Stimulated activated CD4-positive, alpha-beta T cell treated with anti-CD3 and anti-CD28 coated beads, Interleukin-15, amount 100 ng/mL, for 24 hours (primary cell): ENCODE measurements around the gene CCDC73.
"Not testable (repeated sequence)": the region's sequence is repeated elsewhere in the genome, so short reads cannot be mapped to it uniquely, and the experiment has no call there.

Source experiments
- DNase-seq: peaks from one replicate; pipeline ENCODE4 v3.0.0-alpha.2; 2020

CCDC73 gene

GRCh38 chr11:32792948-32793475 lies 1.4 kb downstream of the CCDC73 start:
- peak; percentile 79 for DNase-seq

GRCh38 chr11:32792111-32792947 lies 2.1 kb downstream of the CCDC73 start:
- no peak for DNase-seq

- DNase-seq, result no peak
These were observed 3.5 kb downstream of the CCDC73 start for GRCh38 chr11:32790916-32791315.

DNA sequence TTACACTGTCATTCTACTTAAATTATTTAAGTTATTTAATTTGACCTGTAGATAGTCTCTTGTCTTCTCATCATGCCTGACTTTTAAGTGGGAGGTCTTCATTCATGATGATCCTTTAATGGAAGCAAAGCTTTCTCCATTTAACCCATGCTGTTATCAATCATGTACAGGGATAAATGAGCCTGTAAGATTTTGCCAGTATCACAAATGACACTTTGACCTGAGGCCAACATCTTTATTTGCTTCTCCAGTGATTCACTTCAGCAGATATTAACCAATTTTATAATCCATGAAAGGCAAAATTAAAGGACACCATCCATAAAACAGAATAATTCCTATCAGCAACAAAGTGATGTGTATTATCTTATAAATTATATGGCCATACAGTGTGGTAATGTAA lies 7.7 kb downstream of the CCDC73 start:
- no peak for DNase-seq

- DNase-seq, result no peak
These were observed 9.2 kb downstream of the CCDC73 start for GRCh38 chr11:32785262-32785661.

- no peak for DNase-seq
These were observed 12.7 kb downstream of the CCDC73 start for GRCh38 chr11:32781721-32782120.

GRCh38 chr11:32780839-32781238 lies 13.6 kb downstream of the CCDC73 start:
- DNase-seq, result not testable (repeated sequence)

GRCh38 chr11:32779136-32779535 lies 15.3 kb downstream of the CCDC73 start:
- no peak for DNase-seq

DNA sequence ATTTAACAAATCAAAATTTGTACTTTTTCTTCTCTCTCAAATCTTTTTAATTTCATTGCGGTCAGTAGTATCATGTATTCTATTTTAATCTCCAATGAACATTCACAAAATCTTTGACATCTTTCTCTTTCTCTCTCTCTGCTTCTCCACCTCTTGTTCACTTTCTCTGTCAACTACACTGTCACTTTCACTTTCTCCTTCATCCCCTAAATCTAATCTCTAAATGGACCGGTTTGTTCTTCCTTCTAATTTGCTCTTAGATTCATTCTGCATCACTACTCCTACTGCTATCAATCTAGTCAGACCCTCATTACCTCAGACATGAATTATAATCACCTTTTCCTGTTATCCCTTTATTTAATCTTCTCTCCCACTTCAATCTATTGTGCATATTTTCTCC lies 18.6 kb downstream of the CCDC73 start:
- no peak for DNase-seq

- DNase-seq, result no peak
These were observed 20.4 kb downstream of the CCDC73 start for GRCh38 chr11:32774081-32774480.

DNA sequence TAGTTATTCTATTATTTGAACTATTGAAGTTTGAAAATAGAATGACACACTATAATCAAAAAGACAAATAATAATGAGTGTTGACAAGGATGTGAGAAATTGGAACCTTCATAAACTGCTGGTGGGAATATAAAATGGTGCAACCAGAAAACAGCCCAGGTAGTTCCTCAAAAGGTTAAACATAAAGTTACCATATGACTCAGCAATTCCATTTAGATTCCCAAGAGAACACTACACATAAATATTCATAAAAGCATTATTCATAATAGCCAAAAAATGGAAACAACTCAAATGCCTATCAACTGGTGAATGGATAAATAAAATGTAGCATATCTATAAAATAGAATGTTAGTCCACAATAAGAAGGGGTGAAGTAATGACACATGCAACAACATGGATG lies 21.7 kb downstream of the CCDC73 start:
- DNase-seq, result no peak

GRCh38 chr11:32761774-32762173 lies 32.7 kb downstream of the CCDC73 start:
- not testable (repeated sequence) for DNase-seq

DNA sequence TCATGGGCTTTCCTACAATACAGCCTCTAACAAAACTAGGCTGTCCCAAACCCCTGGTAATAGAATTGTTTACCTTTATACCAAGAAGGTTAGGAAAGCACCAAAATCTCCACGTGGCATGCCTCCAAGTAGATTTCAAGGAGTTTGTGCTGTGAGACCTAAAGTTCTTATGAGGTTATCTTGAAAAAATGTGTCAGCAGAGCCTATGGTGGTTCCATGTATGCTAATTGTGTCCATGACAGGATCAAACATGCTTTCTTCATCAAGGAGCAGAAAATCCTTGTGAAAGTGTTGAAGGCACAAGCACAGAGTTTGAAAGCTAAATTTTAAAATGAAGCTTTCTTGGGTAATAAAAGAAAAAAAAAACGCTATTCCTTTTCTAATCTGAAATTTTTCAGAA lies 36.2 kb downstream of the CCDC73 start:
- no peak for DNase-seq

GRCh38 chr11:32753181-32753580 lies 41.3 kb downstream of the CCDC73 start:
- not testable (repeated sequence) for DNase-seq

GRCh38 chr11:32752001-32752400 lies 42.5 kb downstream of the CCDC73 start:
- no peak for DNase-seq

DNA sequence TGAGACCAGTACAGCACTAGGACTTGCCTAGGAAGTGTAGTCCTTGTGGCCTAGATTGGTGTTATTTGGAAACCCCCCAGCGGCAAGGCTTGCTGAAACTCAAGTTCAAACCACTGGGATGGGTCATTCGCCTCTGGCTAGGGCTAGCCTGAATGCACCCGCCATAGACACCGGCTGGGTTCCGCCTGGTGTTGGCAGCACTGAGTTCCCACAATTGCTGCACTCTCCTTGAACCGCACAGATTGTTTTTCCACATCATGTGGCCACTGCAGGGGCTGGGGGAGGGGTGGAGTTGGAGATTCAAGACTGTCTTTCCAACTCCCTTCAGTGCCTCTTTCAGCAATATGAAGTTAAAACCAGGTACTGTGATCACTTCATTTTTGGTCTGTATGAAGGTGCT lies 43.1 kb downstream of the CCDC73 start:
- no peak for DNase-seq

DNA sequence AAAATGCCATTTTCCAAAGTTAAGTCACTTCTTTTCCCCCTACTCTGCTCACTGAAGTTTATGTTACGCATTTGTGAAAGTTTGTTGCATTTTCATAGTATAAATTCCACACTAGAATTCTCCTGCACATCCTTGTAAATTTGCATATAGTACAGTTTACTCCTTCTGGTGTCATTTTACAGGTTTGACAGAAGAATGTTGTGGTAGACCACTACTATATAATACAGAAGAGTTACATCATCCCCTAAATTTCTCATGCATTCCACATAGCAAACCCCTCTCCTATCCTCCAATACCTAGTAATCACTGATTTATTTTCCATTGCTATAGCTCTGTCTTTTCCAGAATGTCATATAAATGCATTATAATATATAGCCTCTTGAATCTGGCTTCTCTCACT lies 64.5 kb downstream of the CCDC73 start:
- no peak for DNase-seq

- no peak for DNase-seq
These were observed 71.1 kb downstream of the CCDC73 start for GRCh38 chr11:32723332-32723731.

GRCh38 chr11:32722255-32722654 lies 72.2 kb downstream of the CCDC73 start:
- DNase-seq, result no peak

DNA sequence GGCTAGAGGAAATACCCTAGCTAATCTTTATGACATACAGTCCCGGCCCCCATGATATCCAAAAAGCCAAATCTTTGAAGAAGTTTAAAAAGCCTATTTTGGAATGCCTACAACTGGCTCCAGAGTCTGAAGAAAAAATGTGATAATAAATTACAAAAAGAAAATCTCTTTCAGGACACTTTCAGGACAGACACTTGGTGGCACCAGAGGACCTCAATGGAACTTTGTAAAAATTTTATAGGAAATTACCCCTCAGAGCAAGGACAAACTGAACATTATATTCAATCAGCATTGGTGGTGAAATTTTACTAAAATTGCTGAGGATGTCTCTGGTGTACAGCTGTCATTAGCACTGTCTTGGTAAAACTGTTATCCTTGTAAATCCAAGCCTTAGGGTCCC lies 81.0 kb downstream of the CCDC73 start:
- DNase-seq, result no peak

GRCh38 chr11:32708978-32709377 lies 85.5 kb downstream of the CCDC73 start:
- DNase-seq, result not testable (repeated sequence)

DNA sequence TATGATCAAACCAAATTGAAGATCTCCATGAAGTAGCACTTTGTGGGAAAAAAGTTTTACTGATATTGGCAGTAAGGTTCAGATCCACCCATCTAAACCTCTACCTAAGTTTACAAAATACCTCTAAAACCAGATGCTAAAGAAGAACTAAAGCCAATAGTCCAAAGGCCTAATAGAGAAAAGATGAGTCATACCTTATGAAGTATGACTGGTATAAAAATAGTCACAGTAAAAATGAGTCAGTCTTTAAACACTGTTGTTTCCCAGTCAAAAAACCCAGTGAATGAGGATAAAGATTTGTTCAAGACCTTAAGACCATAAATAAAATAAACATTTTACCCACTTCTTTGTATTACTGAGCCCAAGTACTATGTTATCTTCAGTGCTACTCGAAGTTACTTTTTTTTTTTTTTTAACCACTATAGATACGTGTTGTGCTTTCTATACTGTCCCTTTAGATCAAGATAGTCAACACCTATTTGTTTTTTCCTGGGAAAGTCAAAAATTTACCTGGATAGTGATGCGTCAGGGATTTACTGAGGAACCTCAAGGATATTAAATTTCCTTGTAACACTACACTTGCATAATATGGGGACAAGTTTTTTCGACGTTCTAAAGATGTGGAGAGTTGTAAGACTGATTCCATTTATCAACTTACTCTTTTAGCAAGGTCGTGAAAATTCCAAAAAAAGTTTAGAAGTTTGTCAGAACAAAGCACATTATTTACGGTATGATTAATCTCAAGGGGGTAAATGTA lies 87.3 kb downstream of the CCDC73 start:
- DNase-seq, result no peak

GRCh38 chr11:32705309-32706033 lies 89.0 kb downstream of the CCDC73 start:
- no peak for DNase-seq
